Right atrium auricular region (tissue), 2 donors: Measurements from ENCODE around the gene GABARAPL1. TPM values are rescaled to one million over a fixed set of nuclear protein-coding genes. Genes with fewer than 3 reads are reported as not detected.
"Not testable (repeated sequence)": the region's sequence is repeated elsewhere in the genome, so short reads cannot be mapped to it uniquely, and the experiment has no call there.

Experiments
- DNase-seq: peaks from one replicate; pipeline ENCODE4 v3.0.0-alpha.2; 2019; ENCODE audit warnings: low spot score
- H3K27ac ChIP-seq, 2 donors: fragments of 200-600 bp; sonication (generic); 1 replicate in 1 of 2; 2 replicates in 1 of 2; pipeline ENCODE4 v1.5.1; 2016 to 2019
- H3K27me3 ChIP-seq, 2 donors: fragments of 200-600 bp; sonication (generic); one replicate each; pipeline versions ENCODE4 v1.5.1 to v1.6.0; 2017 to 2019
- H3K36me3 ChIP-seq: fragments of 200-600 bp; sonication (generic); one replicate; pipeline ENCODE4 v1.5.1; 2016
- H3K4me1 ChIP-seq, 2 donors: fragments of 200-600 bp; sonication (generic); one replicate each; pipeline versions ENCODE4 v1.5.1 to v1.6.0; 2017 to 2019
- H3K4me3 ChIP-seq, 2 donors: fragments of 200-600 bp; sonication (generic); 1 replicate in 1 of 2; 2 replicates in 1 of 2; pipeline ENCODE4 v1.5.1; 2017 to 2019; ENCODE audit warnings: mild to moderate bottlenecking in 1 of 2, moderate library complexity in 1 of 2
- H3K9me3 ChIP-seq, 2 donors: fragments of 200-600 bp; sonication (generic); one replicate each; pipeline ENCODE4 v1.5.1; 2019
- total RNA-seq, 2 donors: library from RNA; depleted of rRNA; stranded (reverse); fragments of >200 nt; gene quantifications; one replicate each; pipeline ENCODE4 v1.1.0, GENCODE V29; 2016
- TF ChIP-seq, protein P1 (sequence below), 2 donors: fragments of 200-600 bp; sonication (generic); IDR thresholded peaks; one replicate each; pipeline ENCODE4 v1.5.1; 2019; ENCODE audit warnings: antibody characterized with exemption in 2 of 2

GABARAPL1 gene
- total RNA-seq, 2 donors from 2014 or later, result 180 to 335 TPM

DNA sequence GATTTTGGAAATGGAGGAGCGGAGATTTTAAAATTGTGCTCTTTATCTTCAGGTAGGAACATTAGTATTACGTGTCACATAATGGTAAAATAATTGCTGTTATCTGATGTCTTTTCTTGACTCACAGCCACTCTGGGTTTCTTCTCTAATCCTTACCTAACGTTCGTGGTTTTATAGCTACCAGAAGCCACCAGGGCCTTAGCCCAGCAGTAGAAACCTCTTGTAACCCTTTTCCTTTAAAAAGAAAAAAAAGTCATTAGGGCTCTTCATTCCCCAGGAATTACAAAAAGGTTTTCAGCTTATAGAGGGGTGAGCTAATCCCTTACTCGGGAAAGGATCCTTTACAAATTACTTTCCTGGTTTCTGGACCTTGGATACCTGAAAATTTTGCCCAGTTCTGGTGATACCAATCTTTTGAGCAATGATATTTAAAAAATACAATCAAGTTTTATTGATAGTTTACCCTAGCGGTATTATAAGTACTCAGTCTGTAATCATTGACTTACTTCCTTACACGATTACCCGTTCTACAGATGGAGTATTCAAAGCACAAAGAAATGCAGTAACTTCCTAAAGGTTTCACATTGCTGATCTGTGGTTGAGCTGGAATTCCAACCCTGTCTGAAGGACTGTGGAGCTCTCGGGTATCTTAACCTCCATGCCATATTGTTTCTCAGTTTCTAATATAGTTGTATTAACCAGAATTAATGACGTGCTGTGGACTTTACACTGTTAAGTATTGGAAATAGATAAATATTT lies 1.6 kb downstream of the GABARAPL1 start:
- Histone ChIP-seq H3K9me3 (no peaks in the 10 kb centered on the region), H3K27ac (peak overlapping the region; percentile 100), H3K27me3 (no peaks in the 10 kb centered on the region), H3K36me3 (peaks cover 26% of the 10 kb centered on the region), H3K4me3 (peak overlapping the region; percentile 83 to 98), H3K4me1 (peaks cover 0 to 34% of the 10 kb centered on the region in 2 donors)
- TF ChIP-seq, protein P1, sequence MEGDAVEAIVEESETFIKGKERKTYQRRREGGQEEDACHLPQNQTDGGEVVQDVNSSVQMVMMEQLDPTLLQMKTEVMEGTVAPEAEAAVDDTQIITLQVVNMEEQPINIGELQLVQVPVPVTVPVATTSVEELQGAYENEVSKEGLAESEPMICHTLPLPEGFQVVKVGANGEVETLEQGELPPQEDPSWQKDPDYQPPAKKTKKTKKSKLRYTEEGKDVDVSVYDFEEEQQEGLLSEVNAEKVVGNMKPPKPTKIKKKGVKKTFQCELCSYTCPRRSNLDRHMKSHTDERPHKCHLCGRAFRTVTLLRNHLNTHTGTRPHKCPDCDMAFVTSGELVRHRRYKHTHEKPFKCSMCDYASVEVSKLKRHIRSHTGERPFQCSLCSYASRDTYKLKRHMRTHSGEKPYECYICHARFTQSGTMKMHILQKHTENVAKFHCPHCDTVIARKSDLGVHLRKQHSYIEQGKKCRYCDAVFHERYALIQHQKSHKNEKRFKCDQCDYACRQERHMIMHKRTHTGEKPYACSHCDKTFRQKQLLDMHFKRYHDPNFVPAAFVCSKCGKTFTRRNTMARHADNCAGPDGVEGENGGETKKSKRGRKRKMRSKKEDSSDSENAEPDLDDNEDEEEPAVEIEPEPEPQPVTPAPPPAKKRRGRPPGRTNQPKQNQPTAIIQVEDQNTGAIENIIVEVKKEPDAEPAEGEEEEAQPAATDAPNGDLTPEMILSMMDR (IDR thresholded peaks at IDR 0.05), result no peak
- no peak for DNase-seq

DNA sequence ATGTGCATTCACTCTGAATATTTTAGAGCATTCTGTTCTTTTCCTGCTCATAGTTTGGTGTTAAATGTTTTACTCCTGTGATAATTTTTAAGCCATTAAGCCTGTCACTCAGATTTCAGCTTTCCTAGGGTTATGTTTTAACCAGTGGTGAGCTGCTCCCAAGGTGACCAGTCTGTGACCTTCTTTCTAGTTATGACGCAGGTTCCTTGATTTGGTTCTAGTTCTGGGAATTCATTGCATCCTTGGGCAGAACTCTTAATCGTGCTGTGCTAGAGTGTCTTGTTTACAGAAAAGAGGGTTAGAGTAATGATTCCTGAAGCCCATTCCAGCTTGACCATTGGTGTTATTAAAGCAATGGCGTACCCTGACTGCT lies 2.2 kb downstream of the GABARAPL1 start:
- DNase-seq, result no peak
- peak overlapping the region; percentile 83 to 98 for H3K4me3 ChIP-seq
- H3K27ac ChIP-seq, result peak overlapping the region; percentile 100
- no peaks in the 10 kb centered on the region for H3K9me3 ChIP-seq
- H3K36me3 ChIP-seq, result peaks cover 32% of the 10 kb centered on the region
- H3K4me1 ChIP-seq, result peaks cover 0 to 40% of the 10 kb centered on the region in 2 donors
- H3K27me3 ChIP-seq, result no peaks in the 10 kb centered on the region
- TF ChIP-seq, protein P1 (IDR thresholded peaks at IDR 0.05), result no peak

DNA sequence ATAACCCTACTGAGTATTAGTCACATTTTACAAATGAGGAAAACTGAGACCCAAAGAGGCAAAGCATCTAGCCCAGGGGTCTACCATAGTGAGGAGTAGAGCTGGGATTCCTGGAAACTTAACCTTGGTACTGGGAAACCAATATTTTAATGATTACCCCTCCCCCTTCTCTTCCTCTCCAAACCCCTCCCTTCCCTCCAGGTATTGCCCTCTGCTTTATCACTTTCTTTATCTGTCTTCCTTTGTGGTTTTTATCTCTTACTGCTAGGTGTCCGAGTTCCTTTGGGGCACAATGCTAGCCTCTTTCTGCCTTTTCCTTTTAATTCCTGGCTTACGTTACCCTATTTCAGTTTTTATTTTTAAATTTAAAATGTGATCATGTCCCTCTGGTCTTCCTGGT lies 2.8 kb downstream of the GABARAPL1 start:
- H3K4me1 ChIP-seq, result peaks cover 0 to 45% of the 10 kb centered on the region in 2 donors
- H3K9me3 ChIP-seq, result no peaks in the 10 kb centered on the region
- H3K27me3 ChIP-seq, result no peaks in the 10 kb centered on the region
- peaks cover 37% of the 10 kb centered on the region for H3K36me3 ChIP-seq
- TF ChIP-seq, protein P1 (IDR thresholded peaks at IDR 0.05), result no peak
- H3K4me3 ChIP-seq, result peak overlapping the region; percentile 83 to 98
- H3K27ac ChIP-seq, result peak overlapping the region; percentile 100
- no peak for DNase-seq

DNA sequence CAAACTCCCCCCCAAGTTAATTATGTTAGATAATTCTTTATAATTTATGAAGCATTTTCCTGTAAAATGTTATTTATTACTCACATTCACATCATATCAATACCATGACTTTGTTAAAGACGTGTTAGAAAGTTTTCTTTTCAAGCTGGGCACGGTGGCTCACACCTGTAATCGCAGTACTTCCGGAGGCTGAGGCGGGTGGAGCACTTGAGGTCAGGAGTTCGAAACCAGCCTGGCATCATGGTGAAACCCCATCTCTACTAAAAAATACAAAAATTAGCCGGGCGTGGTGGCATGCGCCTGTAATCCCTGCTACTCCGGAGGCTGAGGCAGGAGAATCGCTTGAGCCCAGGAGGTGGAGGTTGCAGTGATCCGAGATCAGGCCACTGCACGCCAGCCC lies 3.3 kb downstream of the GABARAPL1 start:
- peak overlapping the region; percentile 100 for H3K27ac ChIP-seq
- not testable (repeated sequence) for H3K27me3 ChIP-seq, DNase-seq, H3K9me3 ChIP-seq
- H3K4me1 ChIP-seq, result peaks cover 0 to 50% of the 10 kb centered on the region in 2 donors
- H3K4me3 ChIP-seq, result peak overlapping the region; percentile 83 to 98
- H3K36me3 ChIP-seq, result peaks cover 42% of the 10 kb centered on the region

DNA sequence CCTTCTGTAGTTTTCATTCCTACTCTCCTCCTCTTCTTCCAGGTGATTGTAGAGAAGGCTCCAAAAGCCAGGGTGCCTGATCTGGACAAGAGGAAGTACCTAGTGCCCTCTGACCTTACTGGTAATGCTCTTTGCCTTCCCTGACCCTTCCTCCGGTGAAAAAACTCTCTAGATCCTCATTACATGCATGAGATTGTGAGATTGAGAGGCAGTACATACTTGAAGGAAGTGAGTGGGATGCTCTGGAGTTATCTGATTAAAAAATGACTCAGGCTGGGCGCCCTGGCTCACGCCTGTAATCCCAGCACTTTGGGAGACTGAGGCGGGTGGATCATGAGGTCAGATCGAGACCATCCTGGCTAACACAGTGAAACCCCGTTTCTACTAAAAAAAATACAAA lies 5.3 kb downstream of the GABARAPL1 start:
- no peak overlapping the region for H3K4me3 ChIP-seq
- H3K4me1 ChIP-seq, result peaks cover 0 to 53% of the 10 kb centered on the region in 2 donors
- no peaks in the 10 kb centered on the region for H3K9me3 ChIP-seq
- no peak for DNase-seq
- peaks cover 62% of the 10 kb centered on the region for H3K36me3 ChIP-seq
- peak overlapping the region; percentile 83 to 100 for H3K27ac ChIP-seq
- no peaks in the 10 kb centered on the region for H3K27me3 ChIP-seq
- TF ChIP-seq, protein P1 (IDR thresholded peaks at IDR 0.05), result no peak

DNA sequence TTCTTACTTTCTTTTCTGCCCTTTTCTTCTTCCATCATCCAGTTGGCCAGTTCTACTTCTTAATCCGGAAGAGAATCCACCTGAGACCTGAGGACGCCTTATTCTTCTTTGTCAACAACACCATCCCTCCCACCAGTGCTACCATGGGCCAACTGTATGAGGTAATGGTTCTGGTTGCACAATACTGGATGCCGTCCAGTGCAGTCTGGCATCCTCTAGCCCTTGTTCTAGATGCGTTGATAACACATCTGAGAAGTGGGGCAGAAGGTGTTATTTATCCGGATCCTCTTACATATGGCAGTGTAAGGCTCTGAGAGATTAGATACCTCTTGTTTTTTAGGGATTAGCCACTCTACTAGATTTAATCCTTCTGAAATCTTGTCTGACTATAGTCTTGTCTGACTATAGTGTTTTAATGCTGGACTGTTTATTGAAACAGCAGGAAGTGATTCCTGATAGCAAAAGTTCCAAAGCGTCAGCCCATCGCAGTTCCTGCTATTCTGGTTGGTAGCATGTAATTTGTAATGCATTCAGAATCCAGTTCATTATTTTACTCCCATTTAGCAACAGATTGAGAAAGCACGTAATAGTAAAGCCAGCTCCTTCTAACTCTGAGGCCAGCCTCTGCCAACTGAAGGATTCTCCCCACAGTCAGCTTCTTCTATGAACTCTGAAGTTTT lies 7.9 kb downstream of the GABARAPL1 start:
- DNase-seq, result peak; percentile 93
- no peaks in the 10 kb centered on the region for H3K9me3 ChIP-seq
- no peak overlapping the region for H3K4me3 ChIP-seq
- peaks cover 81% of the 10 kb centered on the region for H3K36me3 ChIP-seq
- peaks cover 0 to 45% of the 10 kb centered on the region in 2 donors for H3K4me1 ChIP-seq
- TF ChIP-seq, protein P1 (IDR thresholded peaks at IDR 0.05), result no peak
- H3K27ac ChIP-seq, result peak overlapping the region; percentile 83 to 100
- no peaks in the 10 kb centered on the region for H3K27me3 ChIP-seq
